GM12891 (cell line): ENCODE measurements around the gene MAPT.

Experiments used
- PAX5 ChIP-seq: IDR thresholded peaks from 2 replicates; pipeline ENCODE4 v1.6.1; 2011; ENCODE audit warnings: low read length, moderate library complexity, mild to moderate bottlenecking; ENCODE audit not compliant: insufficient read depth, severe bottlenecking
- POLR2A ChIP-seq: IDR thresholded peaks from 2 replicates; pipeline ENCODE4 v1.6.1; 2011; ENCODE audit warnings: low read depth, low read length, control low read depth
- POLR2AphosphoS5 ChIP-seq: IDR thresholded peaks from 2 replicates; pipeline ENCODE4 v1.6.1; 2011; ENCODE audit warnings: low read depth, low read length, control low read depth
- POU2F2 ChIP-seq: IDR thresholded peaks from 2 replicates; pipeline ENCODE4 v1.6.1; 2011; ENCODE audit warnings: low read depth, mild to moderate bottlenecking, control low read depth, low read length, moderate library complexity
- TAF1 ChIP-seq: IDR thresholded peaks from 2 replicates; pipeline ENCODE4 v1.6.1; 2011; ENCODE audit warnings: low read depth, low read length, control low read depth

- TF ChIP-seq POLR2A = no peak
- TF ChIP-seq POLR2AphosphoS5 = no peak
- TF ChIP-seq TAF1 = no peak
- TF ChIP-seq PAX5 = no peak
- no peak for TF ChIP-seq POU2F2
Measured at GRCh38 chr17:46059486-46059885, 165.1 kb downstream of the MAPT start.
